ENCODE results near the gene NCKIPSD.

Gene NCKIPSD

DNA sequence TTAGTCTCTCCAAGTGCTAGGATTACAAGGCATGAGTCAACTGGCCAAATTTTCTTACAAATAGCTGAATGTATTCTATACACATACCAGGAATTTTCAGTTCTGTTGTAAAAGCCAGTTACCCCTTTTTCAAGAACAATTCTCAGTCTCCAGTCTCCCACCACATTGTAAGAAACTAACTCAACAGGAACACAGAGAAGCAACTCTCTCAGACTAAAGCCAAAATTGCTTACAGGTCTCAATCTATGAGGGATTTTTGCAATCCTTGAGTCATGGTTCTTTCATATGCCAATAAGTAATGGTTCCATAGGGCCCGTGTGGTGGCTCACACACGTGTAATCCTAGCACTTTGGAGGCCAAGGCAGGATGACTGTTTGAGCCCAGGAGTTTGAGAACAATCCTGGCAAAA lies 22.8 kb upstream of the NCKIPSD start:
- Histone ChIP-seq H3K4me3 (ENCODE audit: low read depth, low read length) (no peak overlapping the region), H3K27ac (ENCODE audit: extremely low read depth, low read depth, low read length) (0 out of 2 replicates have a peak overlapping the region, but pooled peaks have one; percentile 45), H3K4me1 (ENCODE audit: control insufficient read depth, insufficient read depth, low read length) (no peaks in the 10 kb centered on the region), H3K36me3 (ENCODE audit: control insufficient read depth in 2 of 2, insufficient read depth in 1 of 2, low read length in 2 of 2) (peaks cover 16 to 71% of the 10 kb centered on the region in 2 experiments; a peak in 2 of 3 replicates), H3K9me3 (ENCODE audit: control insufficient read depth, insufficient read depth, low read depth, low read length) (no peaks in the 10 kb centered on the region)
- ChIA-PET POLR2A (interaction anchor here (0.6 kb wide), 1 partner anchor 9 kb away, joined by 3 read pairs; no protein-coding TSS in a partner anchor), CTCF (no interaction called here)
- TF ChIP-seq ZNF837 (tag by site-specific recombination; IDR thresholded peaks at IDR 0.05) (no peak), SCRT2 (tag by site-specific recombination; IDR thresholded peaks at IDR 0.05) (no peak), ZNF48 (tag by site-specific recombination; IDR thresholded peaks at IDR 0.05) (no peak), ZNF548 (tag by site-specific recombination; IDR thresholded peaks at IDR 0.05) (no peak), OSR2 (tag by site-specific recombination; IDR thresholded peaks at IDR 0.05) (no peak), GLI2 (tag by site-specific recombination; IDR thresholded peaks at IDR 0.05; ENCODE audit: borderline replicate concordance, low read depth) (no peak), ZNF501 (tag by site-specific recombination; IDR thresholded peaks at IDR 0.05) (no peak), ZNF785 (tag by site-specific recombination; IDR thresholded peaks at IDR 0.05) (no peak), ZNF335 (tag by site-specific recombination; conservative IDR thresholded peaks at IDR 0.05) (no peak), ZNF843 (tag by site-specific recombination; IDR thresholded peaks at IDR 0.05) (no peak), KLF16 (tag by site-specific recombination; IDR thresholded peaks at IDR 0.05) (no peak)
- TF ChIP-seq, protein P1, sequence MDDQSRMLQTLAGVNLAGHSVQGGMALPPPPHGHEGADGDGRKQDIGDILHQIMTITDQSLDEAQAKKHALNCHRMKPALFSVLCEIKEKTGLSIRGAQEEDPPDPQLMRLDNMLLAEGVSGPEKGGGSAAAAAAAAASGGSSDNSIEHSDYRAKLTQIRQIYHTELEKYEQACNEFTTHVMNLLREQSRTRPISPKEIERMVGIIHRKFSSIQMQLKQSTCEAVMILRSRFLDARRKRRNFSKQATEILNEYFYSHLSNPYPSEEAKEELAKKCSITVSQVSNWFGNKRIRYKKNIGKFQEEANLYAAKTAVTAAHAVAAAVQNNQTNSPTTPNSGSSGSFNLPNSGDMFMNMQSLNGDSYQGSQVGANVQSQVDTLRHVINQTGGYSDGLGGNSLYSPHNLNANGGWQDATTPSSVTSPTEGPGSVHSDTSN (CRISPR knock-in tag; IDR thresholded peaks at IDR 0.05), result no peak
- TF ChIP-seq, protein P2, sequence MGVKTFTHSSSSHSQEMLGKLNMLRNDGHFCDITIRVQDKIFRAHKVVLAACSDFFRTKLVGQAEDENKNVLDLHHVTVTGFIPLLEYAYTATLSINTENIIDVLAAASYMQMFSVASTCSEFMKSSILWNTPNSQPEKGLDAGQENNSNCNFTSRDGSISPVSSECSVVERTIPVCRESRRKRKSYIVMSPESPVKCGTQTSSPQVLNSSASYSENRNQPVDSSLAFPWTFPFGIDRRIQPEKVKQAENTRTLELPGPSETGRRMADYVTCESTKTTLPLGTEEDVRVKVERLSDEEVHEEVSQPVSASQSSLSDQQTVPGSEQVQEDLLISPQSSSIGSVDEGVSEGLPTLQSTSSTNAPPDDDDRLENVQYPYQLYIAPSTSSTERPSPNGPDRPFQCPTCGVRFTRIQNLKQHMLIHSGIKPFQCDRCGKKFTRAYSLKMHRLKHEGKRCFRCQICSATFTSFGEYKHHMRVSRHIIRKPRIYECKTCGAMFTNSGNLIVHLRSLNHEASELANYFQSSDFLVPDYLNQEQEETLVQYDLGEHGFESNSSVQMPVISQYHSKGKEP (tag by site-specific recombination; IDR thresholded peaks at IDR 0.05), result no peak

DNA sequence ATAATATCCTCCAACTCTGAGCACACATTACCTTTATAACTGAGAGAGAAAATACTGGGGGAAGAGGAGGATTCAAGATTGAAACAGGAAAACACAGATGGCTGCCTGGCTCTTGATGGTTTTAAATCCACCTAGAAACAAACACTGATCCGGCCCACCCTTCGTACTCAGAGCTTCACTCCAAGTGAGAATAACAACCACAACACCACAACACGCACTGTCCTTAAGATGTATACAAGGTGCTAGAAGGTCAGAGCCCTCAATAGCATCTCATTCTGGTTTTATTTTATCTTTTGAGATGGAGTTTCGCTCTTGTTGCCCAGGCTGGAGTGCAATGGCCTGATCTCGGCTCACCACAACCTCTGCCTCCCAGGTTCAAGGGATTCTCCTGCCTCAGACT lies 21.4 kb upstream of the NCKIPSD start:
- TF ChIP-seq SETDB1 (IDR thresholded peaks at IDR 0.05; ENCODE audit: insufficient read length, low read length) (no peak), ZNF416 (tag by site-specific recombination; IDR thresholded peaks at IDR 0.05) (no peak), ZNF394 (tag by site-specific recombination; IDR thresholded peaks at IDR 0.05; ENCODE audit: borderline replicate concordance) (no peak), ZNF214 (tag by site-specific recombination; IDR thresholded peaks at IDR 0.05; ENCODE audit: borderline replicate concordance) (no peak), ZNF701 (tag by site-specific recombination; IDR thresholded peaks at IDR 0.05) (no peak), BCL11B (tag by site-specific recombination; IDR thresholded peaks at IDR 0.05; ENCODE audit: low read depth) (no peak), ZNF791 (tag by site-specific recombination; IDR thresholded peaks at IDR 0.05) (no peak), WT1 (tag by site-specific recombination; IDR thresholded peaks at IDR 0.05) (no peak), ZNF423 (tag by site-specific recombination; IDR thresholded peaks at IDR 0.05) (no peak), TCF7L2 (IDR thresholded peaks at IDR 0.05; ENCODE audit: borderline replicate concordance, low read depth, low read length) (no peak), ZNF114 (tag by site-specific recombination; IDR thresholded peaks at IDR 0.05) (no peak), ZNF621 (tag by site-specific recombination; IDR thresholded peaks at IDR 0.05) (no peak)
- TF ChIP-seq, protein P3, sequence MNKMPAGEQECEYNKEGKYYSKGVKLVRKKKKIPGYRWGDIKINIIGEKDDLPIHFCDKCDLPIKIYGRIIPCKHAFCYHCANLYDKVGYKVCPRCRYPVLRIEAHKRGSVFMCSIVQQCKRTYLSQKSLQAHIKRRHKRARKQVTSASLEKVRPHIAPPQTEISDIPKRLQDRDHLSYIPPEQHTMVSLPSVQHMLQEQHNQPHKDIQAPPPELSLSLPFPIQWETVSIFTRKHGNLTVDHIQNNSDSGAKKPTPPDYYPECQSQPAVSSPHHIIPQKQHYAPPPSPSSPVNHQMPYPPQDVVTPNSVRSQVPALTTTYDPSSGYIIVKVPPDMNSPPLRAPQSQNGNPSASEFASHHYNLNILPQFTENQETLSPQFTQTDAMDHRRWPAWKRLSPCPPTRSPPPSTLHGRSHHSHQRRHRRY (tag by site-specific recombination; IDR thresholded peaks at IDR 0.05), result no peak
- Histone ChIP-seq H3K4me3 (ENCODE audit: low read depth, low read length) (no peak overlapping the region), H3K4me1 (ENCODE audit: control insufficient read depth, insufficient read depth, low read length) (no peaks in the 10 kb centered on the region), H3K36me3 (ENCODE audit: control insufficient read depth in 2 of 2, insufficient read depth in 1 of 2, low read length in 2 of 2) (peaks cover 12 to 70% of the 10 kb centered on the region in 2 experiments; a peak in 2 of 3 replicates), H3K9me3 (ENCODE audit: control insufficient read depth, insufficient read depth, low read depth, low read length) (no peaks in the 10 kb centered on the region), H3K27ac (ENCODE audit: extremely low read depth, low read depth, low read length) (no peak overlapping the region)
- POLR2A ChIA-PET, result interaction anchor here (0.6 to 1.5 kb wide), 2 partner anchors 9 to 37 kb away, joined by 3 to 4 read pairs; no protein-coding TSS in a partner anchor
- CTCF ChIA-PET, result interaction anchor here (0.9 kb wide), 1 partner anchor 33 kb away, joined by 3 read pairs; no protein-coding TSS in a partner anchor

Data from HEK293 (cell line).